GM10847 (cell line): ENCODE measurements around the gene DNMT3L.

ENCODE experiments used
- POLR2A ChIP-seq: IDR thresholded peaks from 2 replicates; pipeline ENCODE4 v1.6.1; 2011; ENCODE audit not compliant: insufficient read length; ENCODE audit errors: extremely low read depth

The DNMT3L gene

DNA sequence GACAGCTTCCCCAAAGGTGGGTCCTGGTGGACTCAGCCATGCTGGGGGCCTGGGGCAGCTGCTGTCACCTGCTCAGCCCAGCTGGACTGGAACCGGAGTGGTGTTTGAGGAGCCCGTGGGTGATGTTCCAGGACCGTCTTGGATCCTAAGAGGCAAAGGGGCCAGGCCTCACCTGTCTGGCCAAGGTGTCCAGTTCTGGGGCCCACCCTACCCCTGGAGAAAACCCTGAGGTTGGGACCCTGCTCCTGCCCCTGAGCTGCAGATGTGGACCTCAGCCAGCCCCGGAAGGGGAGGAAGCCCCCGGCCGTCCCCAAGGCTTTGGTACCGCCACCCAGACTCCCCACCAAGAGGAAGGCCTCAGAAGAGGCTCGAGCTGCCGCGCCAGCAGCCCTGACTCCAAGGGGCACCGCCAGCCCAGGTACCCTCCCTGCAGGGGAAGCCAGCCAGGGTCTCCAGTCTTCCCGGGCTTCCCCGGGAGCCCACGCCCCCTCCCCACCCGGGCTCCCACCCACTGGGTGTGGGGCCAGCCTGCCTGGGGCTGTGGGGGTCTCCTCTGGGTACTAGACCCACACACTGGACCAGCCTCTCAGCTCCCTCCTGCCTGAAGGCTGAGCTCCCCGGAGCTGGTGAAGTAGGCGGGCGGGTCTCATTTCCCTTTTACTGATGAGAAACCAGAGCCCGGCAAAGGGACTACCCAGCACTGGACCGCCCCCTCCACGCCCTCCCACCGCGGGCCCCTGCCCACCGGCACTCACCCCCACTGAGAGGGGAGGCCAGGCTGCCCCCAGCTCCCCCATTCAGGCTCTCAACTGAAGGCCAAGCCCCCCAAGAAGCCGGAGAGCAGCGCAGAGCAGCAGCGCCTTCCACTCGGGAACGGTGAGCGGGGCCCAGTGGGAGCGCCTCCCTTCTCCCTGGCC, 25.3 kb upstream of the DNMT3L start:
- TF ChIP-seq POLR2A, result no peak

DNA sequence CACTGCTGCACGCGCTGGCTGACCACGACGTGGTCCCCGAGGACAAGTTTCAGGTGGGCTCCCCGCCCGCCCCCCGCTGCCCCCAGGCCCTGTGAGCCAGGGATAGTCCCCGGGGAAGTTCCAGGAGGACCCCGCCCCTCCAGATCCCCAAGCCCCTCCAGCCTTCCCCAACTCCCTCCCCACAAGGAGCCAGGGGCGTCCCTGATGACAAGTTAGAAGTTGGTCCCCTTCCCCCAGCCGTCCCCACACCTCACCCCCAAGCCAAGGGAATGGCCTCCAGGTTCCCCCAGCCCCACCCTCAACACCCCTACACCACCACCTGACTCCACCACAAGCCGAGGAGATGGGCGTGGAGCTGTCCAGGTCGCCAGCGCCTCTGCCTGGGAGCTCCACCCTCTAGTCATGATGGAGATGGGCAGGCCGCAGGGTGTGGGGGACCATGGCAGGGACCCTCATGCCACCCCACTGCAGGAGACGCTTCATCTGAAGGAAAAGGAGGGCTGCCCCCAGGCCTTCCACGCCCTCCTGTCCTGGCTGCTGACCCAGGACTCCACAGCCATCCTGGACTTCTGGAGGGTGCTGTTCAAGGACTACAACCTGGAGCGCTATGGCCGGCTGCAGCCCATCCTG, 24.5 kb upstream of the DNMT3L start:
- no peak for TF ChIP-seq POLR2A

DNA sequence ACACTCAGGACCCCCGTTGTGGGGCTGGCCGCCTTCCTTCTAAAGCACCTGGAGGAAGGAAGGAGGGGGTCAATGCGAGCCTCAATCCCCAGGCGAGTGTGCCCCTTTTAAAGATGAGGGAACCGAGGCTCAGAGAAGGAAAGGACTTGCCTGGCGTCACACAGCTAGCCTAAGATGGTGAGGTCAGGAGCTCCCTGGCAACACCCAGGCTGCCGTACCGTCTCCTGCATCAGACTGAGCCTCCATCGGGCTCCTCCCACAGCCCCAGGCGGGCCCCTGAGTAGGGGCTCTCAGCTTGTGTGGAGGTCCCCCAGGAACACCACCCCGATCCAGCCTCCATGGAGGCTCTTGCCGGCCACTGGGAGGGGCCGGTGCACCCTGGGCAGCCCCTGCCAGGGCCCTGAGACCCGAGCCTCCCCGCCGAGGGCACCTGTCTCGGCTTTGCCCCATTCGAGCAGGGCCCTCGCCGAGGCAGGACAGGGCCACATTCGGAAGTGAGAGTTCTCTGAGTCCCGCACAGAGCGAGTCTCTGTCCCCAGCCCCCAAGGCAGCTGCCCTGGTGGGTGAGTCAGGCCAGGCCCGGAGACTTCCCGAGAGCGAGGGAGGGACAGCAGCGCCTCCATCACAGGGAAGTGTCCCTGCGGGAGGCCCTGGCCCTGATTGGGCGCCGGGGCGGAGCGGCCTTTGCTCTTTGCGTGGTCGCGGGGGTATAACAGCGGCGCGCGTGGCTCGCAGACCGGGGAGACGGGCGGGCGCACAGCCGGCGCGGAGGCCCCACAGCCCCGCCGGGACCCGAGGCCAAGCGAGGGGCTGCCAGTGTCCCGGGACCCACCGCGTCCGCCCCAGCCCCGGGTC, 23.7 kb upstream of the DNMT3L start, which contains the start of gene AIRE:
AIRE (plus strand) TSS at position 739 of the 855 bp plus-strand sequence. CDS start 131 bp downstream, outside the sequence.
- no peak for TF ChIP-seq POLR2A

DNA sequence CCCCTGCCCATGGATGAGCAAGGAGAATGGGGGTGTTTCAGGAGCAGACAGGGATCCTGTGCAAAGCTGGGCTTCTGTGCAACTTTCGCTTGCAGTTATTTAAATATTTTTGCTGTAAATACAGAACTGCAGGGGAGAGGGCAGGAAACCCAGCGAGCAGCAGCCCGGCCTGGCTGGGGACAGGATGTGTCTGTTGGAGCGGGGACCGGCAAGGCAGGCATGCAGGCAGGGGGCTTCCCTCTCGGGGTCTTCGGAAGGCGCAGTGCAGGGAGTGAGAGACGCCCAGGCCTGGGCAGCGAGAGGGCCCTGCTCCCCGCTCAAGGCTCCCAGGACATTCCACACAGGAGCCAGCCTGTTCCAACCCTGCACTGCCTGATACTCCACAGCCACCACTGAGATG, 22.3 kb upstream of the DNMT3L start:
- no peak for TF ChIP-seq POLR2A

DNA sequence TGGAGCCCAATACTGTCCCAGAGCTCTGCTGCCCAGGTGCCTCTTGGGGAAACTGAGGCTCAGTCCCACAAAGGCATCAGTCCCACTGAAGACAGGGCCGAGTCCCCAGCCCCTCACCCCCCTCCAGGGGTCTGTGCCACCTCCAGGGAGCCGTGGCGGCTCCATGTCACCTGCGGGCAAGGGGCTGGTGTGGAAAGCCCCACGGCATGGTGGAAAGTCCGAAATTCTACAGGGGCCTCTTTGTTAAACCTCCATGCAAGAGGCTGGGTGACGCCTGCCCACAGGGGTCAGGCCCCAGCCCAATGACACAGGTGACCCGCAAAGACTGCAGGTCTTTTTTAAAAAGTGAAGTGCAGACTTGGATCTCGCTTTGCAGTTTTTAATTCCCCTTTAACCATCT, 20.7 kb upstream of the DNMT3L start:
- no peak for TF ChIP-seq POLR2A

DNA sequence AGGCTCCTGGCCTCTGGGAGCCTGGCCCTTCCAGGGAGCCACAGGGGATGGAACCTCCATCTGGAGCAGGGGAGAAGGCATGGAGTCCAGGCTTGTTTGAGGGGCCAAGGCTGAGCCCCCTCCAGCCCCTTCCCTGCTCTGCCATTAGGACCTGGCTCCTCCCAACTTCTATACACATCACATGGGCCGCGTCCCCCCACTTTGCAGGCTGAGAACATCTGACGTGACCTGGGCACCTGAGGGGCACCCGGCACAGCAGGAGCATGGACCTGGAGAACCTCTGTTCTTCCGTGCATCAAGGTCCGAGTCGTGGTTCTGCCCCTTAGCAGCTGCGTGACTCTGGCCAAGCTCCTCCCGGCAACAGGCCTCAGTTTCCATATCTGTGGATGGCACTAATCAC, 20.1 kb upstream of the DNMT3L start:
- TF ChIP-seq POLR2A, result no peak

DNA sequence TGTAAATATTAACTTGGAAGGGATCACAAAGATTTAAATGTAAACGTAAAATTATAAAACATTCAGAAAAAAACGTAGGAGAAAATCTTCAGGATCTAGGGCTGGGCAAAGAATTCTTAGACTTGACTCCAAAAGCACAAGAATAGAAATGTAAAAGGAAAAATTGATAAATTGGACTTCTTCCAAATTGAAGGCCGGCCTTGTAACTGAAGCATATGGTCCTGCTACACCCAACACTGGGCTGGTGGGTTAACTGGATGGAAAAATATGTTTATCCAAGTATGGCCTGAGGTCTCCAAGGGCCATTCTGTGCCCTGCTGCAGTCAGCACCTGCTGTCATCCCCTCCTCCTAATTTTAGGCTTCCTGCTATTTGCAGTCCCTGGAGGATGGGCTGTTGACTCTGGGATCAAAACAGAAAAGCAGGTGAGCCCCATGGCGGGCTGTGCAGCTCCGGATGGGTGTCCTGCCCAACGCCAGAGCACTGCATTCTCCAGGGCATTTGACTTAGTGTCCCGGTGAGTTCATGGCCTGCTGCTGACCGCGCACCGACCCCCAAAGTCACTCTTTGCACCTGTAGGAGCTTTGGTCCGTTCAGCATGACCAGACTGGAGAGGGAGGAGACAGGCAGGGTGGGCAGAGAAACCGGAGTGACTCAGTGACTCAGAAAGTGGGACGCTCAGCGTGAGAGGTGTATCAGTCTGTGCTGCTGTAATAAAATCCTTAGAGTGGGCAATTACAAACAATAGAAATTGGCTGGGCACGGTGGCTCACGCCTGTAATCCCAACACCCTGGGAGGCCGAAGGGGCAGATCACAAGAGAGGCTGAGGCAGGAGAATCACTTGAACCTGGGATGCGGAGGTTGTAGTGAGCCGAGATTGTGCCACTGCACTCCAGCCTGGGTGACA, 17.9 kb upstream of the DNMT3L start:
- TF ChIP-seq POLR2A, result no peak

DNA sequence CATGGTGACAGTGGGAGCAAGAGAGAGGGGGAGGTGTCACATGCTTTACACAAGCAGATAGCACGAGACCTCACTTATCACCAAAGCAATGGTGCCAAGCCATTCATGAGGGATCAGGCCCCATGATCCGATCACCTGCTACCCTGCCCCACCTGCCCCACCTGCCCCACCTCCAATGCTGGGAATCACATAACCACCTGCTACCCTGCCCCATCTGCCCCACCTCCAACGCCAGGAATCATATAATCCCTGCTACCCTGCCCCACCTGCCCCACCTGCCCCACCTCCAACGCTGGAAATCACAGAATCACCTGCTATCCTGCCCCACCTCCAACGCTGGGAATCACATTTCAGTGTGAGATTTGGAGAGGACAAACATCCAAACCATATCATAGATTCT, 13.3 kb upstream of the DNMT3L start:
- TF ChIP-seq POLR2A, result no peak

DNA sequence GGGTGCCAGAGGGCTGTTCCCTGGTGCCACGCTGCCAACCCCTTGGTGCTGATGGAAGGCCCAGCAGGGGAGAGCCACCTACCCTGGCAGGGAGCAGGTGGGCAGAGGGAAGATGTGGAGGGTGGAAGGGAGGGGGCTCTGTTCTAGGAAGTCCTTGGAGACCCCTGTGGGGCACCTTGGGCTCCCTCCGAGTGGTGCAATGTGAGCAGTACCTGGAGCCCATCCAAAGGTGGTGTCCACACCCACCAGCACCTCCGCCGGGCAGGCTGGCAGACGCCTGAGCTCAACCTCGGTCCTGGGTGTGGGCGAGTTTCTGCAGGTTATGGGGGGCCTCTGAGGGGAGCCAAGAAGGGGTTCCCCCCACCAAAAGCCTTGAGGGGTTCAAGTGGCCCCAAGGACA, 11.3 kb upstream of the DNMT3L start:
- no peak for TF ChIP-seq POLR2A

DNA sequence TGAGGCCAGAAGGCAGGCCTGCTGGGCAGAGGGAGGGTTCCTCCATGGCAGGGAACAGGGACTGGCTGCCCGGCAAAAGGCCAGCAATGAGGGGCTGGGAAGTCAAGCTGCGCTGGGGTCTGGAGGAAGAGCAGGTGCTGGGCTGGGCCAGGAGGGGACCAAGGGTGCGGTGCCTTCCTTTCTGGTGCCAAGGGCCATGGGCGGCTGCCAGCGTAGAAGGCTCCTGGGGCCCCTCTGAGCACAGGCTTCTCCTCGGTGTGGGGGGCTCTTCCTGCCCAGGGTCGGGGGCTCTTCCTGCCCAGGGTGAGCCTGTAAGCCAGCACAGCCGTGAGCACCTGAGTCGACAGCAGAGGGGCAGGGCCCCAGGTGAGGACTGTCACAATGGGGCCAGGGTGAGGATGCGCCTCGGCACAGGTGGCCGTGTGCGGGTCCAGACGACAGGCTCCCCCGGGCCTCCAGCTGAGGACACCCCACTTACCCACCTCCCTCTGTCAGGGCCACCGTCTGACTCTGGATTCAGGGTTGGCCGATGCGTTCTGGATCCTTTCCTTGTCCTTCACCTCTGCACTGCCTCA, 10.7 kb upstream of the DNMT3L start:
- TF ChIP-seq POLR2A, result no peak

DNA sequence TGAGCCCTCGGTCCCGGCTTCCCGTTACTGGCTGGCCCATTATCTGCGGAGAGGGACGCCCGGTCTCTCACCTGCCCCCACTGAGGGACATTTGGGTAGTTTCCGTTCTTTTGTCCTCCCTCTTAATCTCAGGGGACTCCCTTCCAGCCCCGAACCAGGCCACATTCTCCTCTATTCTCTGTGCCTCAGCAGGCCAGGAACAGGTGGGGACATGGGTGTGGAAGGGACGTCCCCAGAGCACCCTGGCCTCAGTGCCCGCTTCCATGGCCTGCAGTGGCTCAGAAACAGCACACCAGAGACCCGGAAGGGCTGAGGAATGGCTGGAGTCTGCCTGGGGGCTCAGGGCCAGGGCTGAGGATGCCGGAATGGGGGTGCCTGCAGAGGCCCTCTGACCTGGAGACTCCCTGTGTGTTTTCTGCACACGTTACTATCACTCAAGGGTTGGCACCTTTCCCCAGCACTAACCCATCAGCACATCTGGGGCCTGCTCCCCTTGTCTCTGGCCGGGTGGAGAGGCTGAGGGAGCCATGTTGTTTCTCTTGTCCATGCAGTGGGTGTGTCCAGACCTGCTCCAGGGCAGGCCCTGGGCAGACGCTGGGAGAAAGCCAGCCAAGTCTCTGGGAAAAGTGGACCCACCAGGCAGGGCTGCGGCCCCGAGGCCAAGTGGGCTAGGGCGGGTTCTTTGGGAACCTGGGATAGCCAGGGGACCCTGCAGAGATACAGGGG, 10.0 kb upstream of the DNMT3L start:
- TF ChIP-seq POLR2A, result no peak

DNA sequence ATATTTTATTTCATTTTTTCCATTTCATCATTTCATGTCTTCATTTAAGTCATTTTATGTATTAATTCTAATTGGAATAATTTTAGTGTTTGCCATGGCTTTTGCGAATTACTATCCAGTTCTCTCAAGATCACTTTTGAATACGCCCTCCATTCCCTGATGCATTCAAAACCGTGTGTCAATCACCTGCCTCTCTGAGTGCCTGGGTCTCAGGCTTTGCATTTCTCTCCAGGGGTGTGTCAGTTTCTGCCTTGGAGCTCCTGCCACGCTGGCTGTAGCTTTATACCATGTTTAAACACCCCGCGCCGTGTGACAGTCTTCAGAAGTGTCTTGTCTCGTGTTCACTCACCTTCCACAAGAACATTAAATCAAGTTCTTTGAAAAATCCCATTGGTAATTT, 7.4 kb upstream of the DNMT3L start:
- no peak for TF ChIP-seq POLR2A

DNA sequence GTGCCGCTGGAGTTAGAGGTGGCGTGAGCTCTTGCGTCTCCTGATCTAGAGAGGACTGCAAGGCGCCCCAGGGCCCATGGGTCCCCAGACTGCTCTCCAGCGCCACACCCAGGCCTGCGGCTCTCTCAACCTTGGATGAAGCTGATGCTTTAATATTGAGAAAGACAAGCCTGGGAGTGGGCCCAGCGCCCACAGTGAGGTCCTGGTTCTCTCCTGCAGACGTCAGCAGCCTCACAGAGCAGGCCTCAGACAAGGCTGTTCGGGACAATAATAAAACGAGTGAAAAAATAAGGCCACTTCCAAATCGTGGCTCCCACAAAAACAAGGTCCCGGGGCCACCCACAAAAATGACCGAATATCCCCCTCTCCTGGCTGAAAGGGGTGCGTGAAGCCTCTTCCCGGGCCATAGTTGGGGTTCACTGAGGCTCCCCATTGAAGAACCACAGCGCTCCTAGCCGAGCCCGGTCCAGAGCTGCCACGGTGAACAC, 6.0 kb upstream of the DNMT3L start:
- TF ChIP-seq POLR2A, result no peak
